GM23338 (cell line): Measurements from ENCODE around the gene IRS1. TPM values are rescaled to one million over a fixed set of nuclear protein-coding genes. Genes with fewer than 3 reads are reported as not detected.

Source experiments
- ATAC-seq: fragments of 200-7000 bp; cut with Tn5 transposase; 3 replicates; pipeline ENCODE4 v1.9.1; 2020
- DNase-seq: peaks from one replicate; pipeline ENCODE4 v3.0.0-alpha.2; 2015; ENCODE audit warnings: low spot score
- H2AFZ ChIP-seq: fragments of 200-600 bp; sonication (generic); 2 replicates; pipeline ENCODE4 v1.8.0; 2016; ENCODE audit warnings: antibody characterized with exemption, mild to moderate bottlenecking, moderate library complexity
- H3F3A ChIP-seq: fragments of 200-600 bp; sonication (generic); replicated peaks from 2 replicates; pipeline ENCODE4 v1.8.0; 2017; ENCODE audit warnings: antibody characterized with exemption, mixed run types, low read depth
- H3K27ac ChIP-seq: fragments of 200-600 bp; sonication (generic); 2 replicates; pipeline ENCODE4 v1.6.1; 2016; ENCODE audit warnings: low read depth
- H3K27me3 ChIP-seq: fragments of 200-600 bp; sonication (generic); 2 replicates; pipeline ENCODE4 v1.8.0; 2016; ENCODE audit warnings: mild to moderate bottlenecking, mixed run types, moderate library complexity; ENCODE audit not compliant: insufficient read depth
- H3K36me3 ChIP-seq: fragments of 200-600 bp; sonication (generic); 2 replicates; pipeline ENCODE4 v1.8.0; 2016; ENCODE audit warnings: mild to moderate bottlenecking; ENCODE audit not compliant: insufficient read depth
- H3K4me1 ChIP-seq: fragments of 200-600 bp; sonication (generic); 2 replicates; pipeline ENCODE4 v1.8.0; 2016; ENCODE audit warnings: mild to moderate bottlenecking, moderate library complexity; ENCODE audit not compliant: insufficient read depth
- H3K4me2 ChIP-seq: fragments of 200-600 bp; sonication (generic); 2 replicates; pipeline ENCODE4 v1.7.1; 2017; ENCODE audit warnings: mixed run types
- H3K4me3 ChIP-seq: fragments of 200-600 bp; sonication (generic); 2 replicates; pipeline ENCODE4 v1.6.1; 2016; ENCODE audit warnings: mixed run types
- H3K79me2 ChIP-seq: fragments of 200-600 bp; sonication (generic); replicated peaks from 2 replicates; pipeline ENCODE4 v1.8.0; 2017; ENCODE audit warnings: mild to moderate bottlenecking; ENCODE audit not compliant: insufficient read depth
- H3K9me2 ChIP-seq: fragments of 200-600 bp; sonication (generic); 2 replicates; pipeline ENCODE4 v1.8.0; 2017; ENCODE audit not compliant: insufficient read depth
- H4K20me1 ChIP-seq: fragments of 200-600 bp; sonication (generic); replicated peaks from 2 replicates; pipeline ENCODE4 v1.8.0; 2017; ENCODE audit warnings: mild to moderate bottlenecking; ENCODE audit not compliant: insufficient read depth
- H3K27ac Mint-ChIP-seq: 2 replicates; pipeline ENCODE4 v1.8.0; 2020; ENCODE audit warnings: inconsistent platforms, mild to moderate bottlenecking, moderate library complexity, mixed read lengths
- H3K27me3 Mint-ChIP-seq: 3 replicates; pipeline ENCODE4 v1.8.0; 2022; ENCODE audit warnings: low read depth, mild to moderate bottlenecking, moderate library complexity, mixed read lengths, inconsistent platforms; ENCODE audit not compliant: insufficient read depth, poor library complexity
- H3K36me3 Mint-ChIP-seq: 3 replicates; pipeline ENCODE4 v1.8.0; 2021; ENCODE audit warnings: low read depth, mild to moderate bottlenecking, inconsistent platforms, moderate library complexity, mixed read lengths
- H3K4me1 Mint-ChIP-seq: 3 replicates; pipeline ENCODE4 v1.8.0; 2020; ENCODE audit warnings: mild to moderate bottlenecking, inconsistent platforms, mixed read lengths
- H3K4me3 Mint-ChIP-seq: 3 replicates; pipeline ENCODE4 v1.8.0; 2021; ENCODE audit warnings: moderate library complexity, mild to moderate bottlenecking, inconsistent platforms, mixed read lengths
- H3K9me3 Mint-ChIP-seq: 3 replicates; pipeline ENCODE4 v1.8.0; 2020; ENCODE audit warnings: moderate library complexity, mild to moderate bottlenecking, inconsistent platforms, mixed read lengths
- CREB1 ChIP-seq: fragments of 250-450 bp; sonication (Bioruptor Pico); IDR thresholded peaks from 2 replicates; pipeline ENCODE4 v1.5.0; 2020; ENCODE audit warnings: low read depth, mild to moderate bottlenecking, moderate library complexity
- EZH2 ChIP-seq: fragments of 200-600 bp; sonication (generic); IDR thresholded peaks from one replicate; pipeline ENCODE4 v1.8.0; 2017; ENCODE audit warnings: antibody characterized with exemption, mild to moderate bottlenecking, low read depth; ENCODE audit not compliant: unreplicated experiment
- JUNB ChIP-seq: IDR thresholded peaks from one replicate; pipeline ENCODE4 v1.6.1; 2016; ENCODE audit warnings: antibody characterized with exemption; ENCODE audit not compliant: unreplicated experiment
- POLR2AphosphoS5 ChIP-seq: IDR thresholded peaks from 2 replicates; pipeline ENCODE4 v1.6.1; 2016; ENCODE audit warnings: antibody characterized with exemption, low read depth
- REST ChIP-seq: IDR thresholded peaks from one replicate; pipeline ENCODE4 v1.6.1; 2018; ENCODE audit warnings: antibody characterized with exemption; ENCODE audit not compliant: unreplicated experiment
- STAT1 ChIP-seq: IDR thresholded peaks from one replicate; pipeline ENCODE4 v1.6.1; 2016; ENCODE audit warnings: antibody characterized with exemption; ENCODE audit not compliant: unreplicated experiment
- ZNF114 ChIP-seq: fragments of 250-450 bp; sonication (Bioruptor Pico); IDR thresholded peaks from 2 replicates; pipeline ENCODE4 v1.5.0; 2020; ENCODE audit warnings: mild to moderate bottlenecking, moderate library complexity
- polyA plus RNA-seq: library from polyadenylated mRNA; unstranded; fragments of >200 nt; fragmentation: Nextera tagmentation; extraction: Ambion mirVana; gene quantifications from 2 replicates; pipeline ENCODE4 v1.2.1, GENCODE V29; 2016
- total RNA-seq: library from RNA; depleted of rRNA; stranded (reverse); fragments of >200 nt; shearing (Covaris generic); gene quantifications from 2 replicates; pipeline ENCODE4 v1.2.3, GENCODE V29; 2014
- TF ChIP-seq, protein P1 (sequence below): IDR thresholded peaks from 2 replicates; pipeline ENCODE4 v1.6.1; 2016; ENCODE audit warnings: antibody characterized with exemption
- TF ChIP-seq, protein P2 (sequence below), 2 experiments: fragments of 200-600 bp in 1 of 2; sonication (generic) in 1 of 2; conservative IDR thresholded peaks; 2 replicates each; pipeline versions ENCODE4 v1.5.1 to v1.6.1; 2016 to 2017; ENCODE audit warnings: antibody characterized with exemption in 2 of 2, low read depth in 2 of 2, mild to moderate bottlenecking in 2 of 2, moderate library complexity in 1 of 2

The IRS1 gene
- total and polyA plus RNA-seq, 2 experiments from 2014 or later: 6.9 to 26.2 TPM

DNA sequence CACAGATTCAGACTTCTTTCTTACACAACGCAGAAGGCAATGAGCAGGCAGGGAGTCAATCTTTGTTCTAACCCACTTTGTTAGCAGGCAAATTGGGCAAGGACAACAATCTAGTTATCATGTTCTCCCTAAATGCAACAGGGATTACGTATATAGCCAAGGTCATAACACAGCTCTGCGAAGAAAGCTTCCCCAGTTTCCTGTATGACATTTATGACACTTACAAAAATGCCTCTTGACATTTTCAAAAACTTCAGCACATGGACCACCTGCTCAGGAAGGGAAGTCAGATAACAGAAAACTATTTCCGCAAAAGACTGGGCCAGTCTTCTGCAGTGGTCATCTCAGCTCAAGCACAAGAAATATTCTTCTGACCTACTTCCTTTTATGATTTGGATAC, 106.1 kb downstream of the IRS1 start (continued):
- TF ChIP-seq STAT1 (no peak), CREB1 (CRISPR knock-in tag) (no peak), ZNF114 (CRISPR knock-in tag) (no peak), EZH2 (no peak), JUNB (no peak)
- TF ChIP-seq, protein P1, sequence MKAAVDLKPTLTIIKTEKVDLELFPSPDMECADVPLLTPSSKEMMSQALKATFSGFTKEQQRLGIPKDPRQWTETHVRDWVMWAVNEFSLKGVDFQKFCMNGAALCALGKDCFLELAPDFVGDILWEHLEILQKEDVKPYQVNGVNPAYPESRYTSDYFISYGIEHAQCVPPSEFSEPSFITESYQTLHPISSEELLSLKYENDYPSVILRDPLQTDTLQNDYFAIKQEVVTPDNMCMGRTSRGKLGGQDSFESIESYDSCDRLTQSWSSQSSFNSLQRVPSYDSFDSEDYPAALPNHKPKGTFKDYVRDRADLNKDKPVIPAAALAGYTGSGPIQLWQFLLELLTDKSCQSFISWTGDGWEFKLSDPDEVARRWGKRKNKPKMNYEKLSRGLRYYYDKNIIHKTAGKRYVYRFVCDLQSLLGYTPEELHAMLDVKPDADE: no peak
- TF ChIP-seq, protein P2, sequence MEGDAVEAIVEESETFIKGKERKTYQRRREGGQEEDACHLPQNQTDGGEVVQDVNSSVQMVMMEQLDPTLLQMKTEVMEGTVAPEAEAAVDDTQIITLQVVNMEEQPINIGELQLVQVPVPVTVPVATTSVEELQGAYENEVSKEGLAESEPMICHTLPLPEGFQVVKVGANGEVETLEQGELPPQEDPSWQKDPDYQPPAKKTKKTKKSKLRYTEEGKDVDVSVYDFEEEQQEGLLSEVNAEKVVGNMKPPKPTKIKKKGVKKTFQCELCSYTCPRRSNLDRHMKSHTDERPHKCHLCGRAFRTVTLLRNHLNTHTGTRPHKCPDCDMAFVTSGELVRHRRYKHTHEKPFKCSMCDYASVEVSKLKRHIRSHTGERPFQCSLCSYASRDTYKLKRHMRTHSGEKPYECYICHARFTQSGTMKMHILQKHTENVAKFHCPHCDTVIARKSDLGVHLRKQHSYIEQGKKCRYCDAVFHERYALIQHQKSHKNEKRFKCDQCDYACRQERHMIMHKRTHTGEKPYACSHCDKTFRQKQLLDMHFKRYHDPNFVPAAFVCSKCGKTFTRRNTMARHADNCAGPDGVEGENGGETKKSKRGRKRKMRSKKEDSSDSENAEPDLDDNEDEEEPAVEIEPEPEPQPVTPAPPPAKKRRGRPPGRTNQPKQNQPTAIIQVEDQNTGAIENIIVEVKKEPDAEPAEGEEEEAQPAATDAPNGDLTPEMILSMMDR (conservative IDR thresholded peaks at IDR 0.05; ENCODE audit: low read depth in 2 of 2): no peak

GRCh38 chr2:226692521-226693126, 107.0 kb downstream of the IRS1 start:
- Mint-ChIP-seq H3K9me3 (peaks cover 4% of the 10 kb centered on the region; the same call in 2 of the 3 replicates), H3K27me3 (no peaks in the 10 kb centered on the region)
- TF ChIP-seq ZNF114 (CRISPR knock-in tag) (no peak), POLR2AphosphoS5 (no peak), REST (no peak), EZH2 (no peak)
- TF ChIP-seq, protein P2 (conservative IDR thresholded peaks at IDR 0.05; ENCODE audit: low read depth in 2 of 2): no peak
- TF ChIP-seq, protein P1: no peak

More at GRCh38 chr2:226692521-226693126, 107.0 kb downstream of the IRS1 start:
- Histone ChIP-seq H3K4me1 (peaks cover 14% of the 10 kb centered on the region), H4K20me1 (no peaks in the 10 kb centered on the region), H3K4me3 (no peak overlapping the region), H3K36me3 (no peaks in the 10 kb centered on the region), H3K27ac (no peak overlapping the region), H3K4me2 (no peak overlapping the region), H3K9me2 (peaks cover 8% of the 10 kb centered on the region; the same call in 1 of the 2 replicates), H3K79me2 (no peaks in the 10 kb centered on the region), H3F3A (no peaks in the 10 kb centered on the region), H2AFZ (no peak overlapping the region), H3K27me3 (no peaks in the 10 kb centered on the region)
- H3K4me3 Mint-ChIP-seq: no peak overlapping the region
- DNase-seq (no peak), ATAC-seq (no peak)
- H3K27ac Mint-ChIP-seq: no peak overlapping the region
- no peaks in the 10 kb centered on the region for H3K36me3 Mint-ChIP-seq
- peaks cover 36% of the 10 kb centered on the region for H3K4me1 Mint-ChIP-seq
